Upper lobe of right lung (tissue), 1 donor: ENCODE measurements around the gene CPSF4L. TPM values are rescaled to one million over a fixed set of nuclear protein-coding genes. Genes with fewer than 3 reads are reported as not detected.

Source experiments
- ATAC-seq: fragments of 200-7000 bp; cut with Tn5 transposase; one replicate; pipeline ENCODE4 v1.9.1; 2020; ENCODE audit warnings: mild to moderate bottlenecking, moderate library complexity
- DNase-seq: peaks from one replicate; pipeline ENCODE4 v3.0.0-alpha.2; 2020
- H3K27ac ChIP-seq: fragments of 200-600 bp; one replicate; pipeline ENCODE4 v1.8.0; 2022
- H3K27me3 ChIP-seq: fragments of 200-600 bp; one replicate; pipeline ENCODE4 v1.8.0; 2022; ENCODE audit warnings: mild to moderate bottlenecking
- H3K36me3 ChIP-seq: fragments of 200-600 bp; one replicate; pipeline ENCODE4 v1.8.0; 2022
- H3K4me1 ChIP-seq: fragments of 200-600 bp; one replicate; pipeline ENCODE4 v1.8.0; 2022
- H3K4me3 ChIP-seq: fragments of 200-600 bp; one replicate; pipeline ENCODE4 v1.8.0; 2022; ENCODE audit warnings: mild to moderate bottlenecking
- H3K9me3 ChIP-seq: fragments of 200-600 bp; one replicate; pipeline ENCODE4 v1.8.0; 2022
- intact Hi-C: fragments of 100-400 bp; cut with DNase I; formaldehyde crosslinking; loops from one replicate; pipeline ENCODE4 v1.11.0; 2022
- total RNA-seq: library from RNA; stranded (reverse); fragmentation: NEBNext Ultra II Directional; extraction: Animal tissue kit (Norgen Biotek cat#: 25700); gene quantifications from one replicate; pipeline ENCODE4 v1.2.1, GENCODE V29; 2021
- TF ChIP-seq, protein P1 (sequence below): fragments of 200-600 bp; IDR thresholded peaks from one replicate; pipeline ENCODE4 v1.8.0; 2022; ENCODE audit warnings: antibody characterized with exemption
- donor health status: DM: no; HTN: yes; CAD: no; lungs with severe emphysema.

Gene CPSF4L
- total RNA-seq, 1 donor from 2014 or later = not detected

DNA sequence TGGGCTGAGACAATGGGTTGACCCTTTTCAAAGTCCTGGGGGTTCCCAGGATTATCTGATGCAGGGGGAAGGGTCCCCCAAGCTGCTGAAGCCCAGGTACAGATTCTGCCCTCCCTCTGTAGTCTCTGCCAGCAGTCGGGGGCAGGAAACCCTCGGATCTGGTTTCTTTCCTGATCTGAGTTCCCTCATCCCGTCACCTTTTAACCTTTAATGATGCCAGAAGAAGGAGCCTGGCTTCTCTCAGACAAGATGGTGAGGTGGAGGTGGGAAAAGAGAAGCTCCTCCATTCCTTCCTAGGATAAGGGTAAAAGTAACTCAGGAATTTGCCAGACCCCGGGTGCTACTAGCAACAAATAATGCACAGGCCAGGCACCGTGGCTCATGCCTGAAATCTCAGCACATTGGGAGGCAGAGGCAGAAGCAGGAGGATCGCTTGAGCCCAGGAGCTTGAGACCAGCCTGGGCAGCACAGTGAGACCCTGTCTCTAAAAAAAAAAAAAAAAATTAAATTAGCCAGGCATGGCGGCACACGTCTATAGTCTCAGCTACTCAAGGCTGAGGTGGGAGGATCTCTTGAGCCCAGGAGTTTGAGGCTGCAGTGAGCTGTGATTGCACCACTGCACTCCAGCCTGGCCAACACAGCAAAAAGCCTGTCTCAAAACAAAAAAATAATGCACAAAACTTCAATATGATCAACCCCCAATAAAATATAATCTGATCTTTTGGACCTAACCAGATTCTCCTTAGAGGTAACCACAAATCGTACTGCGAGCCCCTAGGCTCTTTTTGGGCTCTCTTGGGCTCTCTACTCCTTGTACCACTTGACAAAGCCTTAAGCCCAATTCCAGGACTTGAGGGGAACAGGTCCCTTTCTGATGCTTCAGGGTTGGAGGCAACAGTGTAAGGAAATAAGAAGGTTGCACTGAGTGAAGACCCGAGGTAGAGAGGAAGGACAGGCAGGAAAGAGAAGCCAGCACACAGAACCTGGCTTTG lies 44.5 kb upstream of the CPSF4L start:
- Histone ChIP-seq H3K36me3 (no peaks in the 10 kb centered on the region), H3K4me1 (peaks cover 63% of the 10 kb centered on the region), H3K27ac (peak overlapping the region; percentile 97), H3K4me3 (peak overlapping the region; percentile 39), H3K27me3 (no peaks in the 10 kb centered on the region), H3K9me3 (no peaks in the 10 kb centered on the region)
- intact Hi-C loops = no loop called here
- TF ChIP-seq, protein P1, sequence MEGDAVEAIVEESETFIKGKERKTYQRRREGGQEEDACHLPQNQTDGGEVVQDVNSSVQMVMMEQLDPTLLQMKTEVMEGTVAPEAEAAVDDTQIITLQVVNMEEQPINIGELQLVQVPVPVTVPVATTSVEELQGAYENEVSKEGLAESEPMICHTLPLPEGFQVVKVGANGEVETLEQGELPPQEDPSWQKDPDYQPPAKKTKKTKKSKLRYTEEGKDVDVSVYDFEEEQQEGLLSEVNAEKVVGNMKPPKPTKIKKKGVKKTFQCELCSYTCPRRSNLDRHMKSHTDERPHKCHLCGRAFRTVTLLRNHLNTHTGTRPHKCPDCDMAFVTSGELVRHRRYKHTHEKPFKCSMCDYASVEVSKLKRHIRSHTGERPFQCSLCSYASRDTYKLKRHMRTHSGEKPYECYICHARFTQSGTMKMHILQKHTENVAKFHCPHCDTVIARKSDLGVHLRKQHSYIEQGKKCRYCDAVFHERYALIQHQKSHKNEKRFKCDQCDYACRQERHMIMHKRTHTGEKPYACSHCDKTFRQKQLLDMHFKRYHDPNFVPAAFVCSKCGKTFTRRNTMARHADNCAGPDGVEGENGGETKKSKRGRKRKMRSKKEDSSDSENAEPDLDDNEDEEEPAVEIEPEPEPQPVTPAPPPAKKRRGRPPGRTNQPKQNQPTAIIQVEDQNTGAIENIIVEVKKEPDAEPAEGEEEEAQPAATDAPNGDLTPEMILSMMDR = no peak
- no peak for ATAC-seq
- DNase-seq = no peak

DNA sequence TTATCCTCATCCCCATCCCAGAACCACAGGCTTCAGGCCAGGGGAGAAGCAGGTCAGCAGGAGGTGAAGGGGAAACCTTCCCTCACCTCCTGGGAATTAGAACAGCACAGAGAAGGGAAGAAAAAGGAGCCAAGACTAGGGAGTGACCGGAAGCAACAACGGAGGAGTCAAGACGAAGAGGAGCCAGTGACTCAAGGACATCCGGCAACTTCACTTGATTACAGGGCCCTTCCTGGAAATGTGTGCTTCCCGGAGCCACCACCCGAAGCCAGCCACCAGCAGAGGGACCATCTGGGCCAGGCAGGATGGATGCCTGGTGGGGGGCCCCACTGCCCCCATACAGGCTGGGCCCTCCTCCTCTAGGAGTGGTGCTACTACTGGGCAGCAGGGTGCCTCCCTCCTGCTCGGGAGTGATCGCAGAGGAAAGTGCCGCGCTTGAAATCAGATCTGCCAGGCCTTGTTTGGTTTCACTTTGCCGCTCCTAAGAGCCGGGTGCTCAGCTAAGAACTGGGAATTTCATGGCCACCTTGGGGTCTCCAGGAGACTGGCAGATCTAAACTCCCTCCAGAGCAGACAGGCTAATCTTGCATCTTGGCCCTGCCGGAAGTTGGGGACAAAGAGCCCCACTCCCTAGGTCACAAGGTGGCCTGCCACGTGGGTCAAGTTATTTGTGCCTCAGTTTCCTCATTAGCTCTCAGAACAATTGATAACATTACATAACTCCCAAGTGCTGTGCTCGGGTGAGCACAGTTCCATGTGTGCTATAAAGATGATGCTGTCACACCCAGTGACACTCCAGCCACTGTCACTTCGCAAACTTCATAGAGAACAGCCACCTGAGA lies 43.5 kb upstream of the CPSF4L start:
- Histone ChIP-seq H3K27me3 (no peaks in the 10 kb centered on the region), H3K9me3 (no peaks in the 10 kb centered on the region), H3K4me1 (peaks cover 72% of the 10 kb centered on the region), H3K4me3 (peak overlapping the region; percentile 39), H3K36me3 (no peaks in the 10 kb centered on the region), H3K27ac (peak overlapping the region; percentile 86)
- peak; percentile 83 for DNase-seq
- intact Hi-C loops = no loop called here
- ATAC-seq = peak; percentile 73
- TF ChIP-seq, protein P1 = peak; percentile 40

- TF ChIP-seq, protein P1 = no peak
- H3K27ac ChIP-seq = peak overlapping the region; percentile 86
- no peaks in the 10 kb centered on the region for H3K9me3 ChIP-seq
- DNase-seq (no peak), ATAC-seq (no peak)
- H3K4me1 ChIP-seq = peaks cover 77% of the 10 kb centered on the region
- peak overlapping the region; percentile 39 for H3K4me3 ChIP-seq
- intact Hi-C loops = no loop called here
- H3K27me3 ChIP-seq = no peaks in the 10 kb centered on the region
- H3K36me3 ChIP-seq = no peaks in the 10 kb centered on the region
These were observed 42.8 kb upstream of the CPSF4L start for GRCh38 chr17:73304438-73304837.

DNA sequence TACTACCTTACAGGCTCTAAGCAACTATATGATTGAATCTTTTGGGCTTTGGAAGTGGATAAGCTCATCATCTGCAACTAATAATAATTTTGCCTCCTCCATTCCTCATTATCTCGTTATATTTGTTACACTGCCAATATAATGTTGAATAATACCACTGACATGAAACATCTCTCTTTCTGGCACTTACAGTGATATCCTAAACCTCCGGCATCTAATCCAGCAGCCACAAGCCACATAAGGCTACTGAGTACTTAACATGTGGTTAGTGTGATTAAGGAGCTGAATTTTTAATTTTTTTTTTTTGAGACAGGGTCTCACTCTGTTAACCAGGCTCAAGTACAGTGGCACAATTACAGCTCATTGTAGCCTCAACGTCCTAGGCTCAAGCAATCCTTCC lies 40.5 kb upstream of the CPSF4L start:
- no peaks in the 10 kb centered on the region for H3K27me3 ChIP-seq
- H3K4me1 ChIP-seq = peaks cover 70% of the 10 kb centered on the region
- H3K36me3 ChIP-seq = no peaks in the 10 kb centered on the region
- no peak for ATAC-seq
- H3K9me3 ChIP-seq = no peaks in the 10 kb centered on the region
- no peak overlapping the region for H3K4me3 ChIP-seq
- no peak for DNase-seq
- H3K27ac ChIP-seq = no peak overlapping the region
- TF ChIP-seq, protein P1 = no peak
- intact Hi-C loops = no loop called here

GRCh38 chr17:73301369-73301768 lies 39.7 kb upstream of the CPSF4L start:
- Histone ChIP-seq H3K36me3 (no peaks in the 10 kb centered on the region), H3K4me1 (peaks cover 65% of the 10 kb centered on the region), H3K4me3 (no peak overlapping the region), H3K27ac (no peak overlapping the region), H3K27me3 (no peaks in the 10 kb centered on the region), H3K9me3 (no peaks in the 10 kb centered on the region)
- ATAC-seq = no peak
- intact Hi-C loops = no loop called here
- TF ChIP-seq, protein P1 = no peak
- DNase-seq = no peak
